H1 (cell line): ENCODE data around the gene HERC4. TPM values are rescaled to one million over a fixed set of nuclear protein-coding genes. Genes with fewer than 3 reads are reported as not detected.

Experiments
- CTCF ChIA-PET: fragments of 300-600 bp; sonication (Branson Sonifier 250); formaldehyde crosslinking; loops from one replicate; lab custom pipeline; 2021; ENCODE audit not compliant: partially characterized antibody; lab: Charles Lee
- POLR2A ChIA-PET: fragments of 300-600 bp; sonication (Branson Sonifier 250); formaldehyde crosslinking; loops from one replicate; lab custom pipeline; 2021; ENCODE audit warnings: inconsistent platforms; ENCODE audit not compliant: partially characterized antibody; lab: Charles Lee
- DNase-seq, 2 experiments: peaks; one replicate each; pipeline versions ENCODE4 v3.0.0 to v3.0.0-alpha.2; 2010 to 2022; ENCODE audit warnings: low spot score in 2 of 2, low read depth in 1 of 2, mixed read lengths in 1 of 2
- FAIRE-seq: peaks from 2 replicates; lab custom pipeline; 2011; peaks lifted over from hg19 to GRCh38; lab: Jason Lieb, UNC
- H2AFZ ChIP-seq: 2 replicates; pipeline ENCODE4 v1.8.1; 2012; ENCODE audit warnings: low read length, inconsistent platforms
- H2AK5ac ChIP-seq: 2 replicates; pipeline ENCODE4 v1.6.1; 2013; ENCODE audit warnings: low read depth, low read length
- H2BK120ac ChIP-seq: replicated peaks from 2 replicates; pipeline ENCODE3; 2013; ENCODE audit warnings: low read depth, low read length, inconsistent platforms
- H2BK12ac ChIP-seq: 2 replicates; pipeline ENCODE4 v1.6.1; 2013; ENCODE audit warnings: low read depth, low read length
- H2BK15ac ChIP-seq: 2 replicates; pipeline ENCODE4 v1.6.1; 2013; ENCODE audit warnings: low read length
- H2BK20ac ChIP-seq: 2 replicates; pipeline ENCODE4 v1.6.1; 2013; ENCODE audit warnings: low read length
- H2BK5ac ChIP-seq: 2 replicates; pipeline ENCODE4 v1.6.1; 2013; ENCODE audit warnings: low read depth, low read length
- H3K14ac ChIP-seq: 2 replicates; pipeline ENCODE4 v1.6.1; 2013; ENCODE audit warnings: inconsistent platforms; ENCODE audit not compliant: insufficient read length
- H3K18ac ChIP-seq: 2 replicates; pipeline ENCODE4 v1.6.1; 2013; ENCODE audit warnings: low read length; ENCODE audit errors: extremely low read depth
- H3K23ac ChIP-seq: 2 replicates; pipeline ENCODE4 v1.6.1; 2013; ENCODE audit warnings: inconsistent platforms; ENCODE audit not compliant: insufficient read length
- H3K23me2 ChIP-seq: 2 replicates; pipeline ENCODE4 v1.6.1; 2013; ENCODE audit warnings: low read depth, low read length
- H3K27ac ChIP-seq: 2 replicates; pipeline ENCODE4 v1.6.1; 2011; ENCODE audit warnings: low read depth, low read length, inconsistent platforms
- H3K27me3 ChIP-seq, 4 experiments: replicated peaks in 1 of 4; 1 replicate in 1 of 4; 2 replicates in 3 of 4; pipeline versions ENCODE4 v1.6.1 to v1.8.1; 2011 to 2013; ENCODE audit warnings: low read length in 3 of 4, mild to moderate bottlenecking in 3 of 4, inconsistent platforms in 2 of 4, mixed read lengths in 2 of 4, moderate library complexity in 1 of 4; ENCODE audit not compliant: control insufficient read depth in 3 of 4, insufficient read depth in 3 of 4; ENCODE audit errors: extremely low read depth in 1 of 4
- H3K36me3 ChIP-seq, 4 experiments: 2 replicates each; pipeline versions ENCODE4 v1.6.1 to v1.8.1; 2011 to 2013; ENCODE audit warnings: mild to moderate bottlenecking in 4 of 4, low read length in 3 of 4, moderate library complexity in 2 of 4, control low read depth in 1 of 4, inconsistent platforms in 1 of 4; ENCODE audit not compliant: insufficient read depth in 4 of 4, control insufficient read depth in 2 of 4
- H3K4ac ChIP-seq: replicated peaks from 2 replicates; pipeline ENCODE3; 2013; ENCODE audit warnings: low read length, low read depth, mixed read lengths, inconsistent platforms; ENCODE audit not compliant: insufficient read length
- H3K4me1 ChIP-seq, 4 experiments: replicated peaks in 1 of 4; 1 replicate in 1 of 4; 2 replicates in 3 of 4; pipeline versions ENCODE4 v1.6.1 to v1.8.1; 2011 to 2013; ENCODE audit warnings: low read length in 3 of 4, inconsistent platforms in 2 of 4, mixed read lengths in 1 of 4; ENCODE audit not compliant: insufficient read depth in 4 of 4, control insufficient read depth in 3 of 4
- H3K4me2 ChIP-seq, 2 experiments: 2 replicates each; pipeline versions ENCODE4 v1.6.1 to v1.8.1; 2011 to 2013; ENCODE audit warnings: low read depth in 2 of 2, low read length in 2 of 2, control low read depth in 1 of 2, inconsistent platforms in 1 of 2, mild to moderate bottlenecking in 1 of 2; ENCODE audit not compliant: insufficient read depth in 1 of 2
- H3K4me3 ChIP-seq, 4 experiments: fragments of 200-600, 300-600 bp in 1 of 4; sonication (generic), shearing (Covaris generic), sonication (Bioruptor Twin) in 1 of 4; 2 replicates each; pipeline versions ENCODE4 v1.5.1 to v1.8.1; 2011 to 2016; ENCODE audit warnings: low read length in 4 of 4, low read depth in 3 of 4, control low read depth in 2 of 4, inconsistent platforms in 2 of 4, mild to moderate bottlenecking in 2 of 4, mixed read lengths in 1 of 4, moderate library complexity in 1 of 4; ENCODE audit not compliant: insufficient read depth in 2 of 4; ENCODE audit errors: extremely low read depth in 1 of 4
- H3K56ac ChIP-seq: replicated peaks from 2 replicates; pipeline ENCODE3; 2013; ENCODE audit warnings: low read depth, mild to moderate bottlenecking, mixed read lengths, low read length, inconsistent platforms; ENCODE audit not compliant: insufficient read length
- H3K79me1 ChIP-seq: 2 replicates; pipeline ENCODE4 v1.6.1; 2013; ENCODE audit warnings: low read depth, low read length, control low read depth
- H3K79me2 ChIP-seq, 2 experiments: 2 replicates each; pipeline versions ENCODE4 v1.6.1 to v1.8.1; 2012 to 2013; ENCODE audit warnings: low read length in 2 of 2, mild to moderate bottlenecking in 2 of 2, inconsistent platforms in 1 of 2; ENCODE audit not compliant: insufficient read depth in 2 of 2, control insufficient read depth in 1 of 2
- H3K9ac ChIP-seq, 4 experiments: replicated peaks in 1 of 4; 1 replicate in 1 of 4; 2 replicates in 3 of 4; pipeline versions ENCODE4 v1.6.1 to v1.8.1; 2011 to 2013; ENCODE audit warnings: low read depth in 3 of 4, low read length in 3 of 4, control low read depth in 2 of 4, mild to moderate bottlenecking in 2 of 4, moderate library complexity in 2 of 4, inconsistent platforms in 1 of 4; ENCODE audit errors: extremely low read depth in 1 of 4
- H3K9me3 ChIP-seq, 2 experiments: 2 replicates each; pipeline versions ENCODE4 v1.6.1 to v1.8.1; 2012 to 2013; ENCODE audit warnings: mild to moderate bottlenecking in 2 of 2, moderate library complexity in 2 of 2, control low read depth in 1 of 2, inconsistent platforms in 1 of 2, low read depth in 1 of 2, low read length in 1 of 2, mixed read lengths in 1 of 2; ENCODE audit not compliant: insufficient read depth in 2 of 2
- H4K20me1 ChIP-seq, 2 experiments: replicated peaks in 1 of 2; 2 replicates each; pipeline versions ENCODE3 to v1.8.1; 2011 to 2013; ENCODE audit warnings: inconsistent platforms in 2 of 2, low read length in 2 of 2, mild to moderate bottlenecking in 1 of 2; ENCODE audit not compliant: insufficient read depth in 2 of 2, control insufficient read depth in 1 of 2
- H4K5ac ChIP-seq: 2 replicates; pipeline ENCODE4 v1.6.1; 2013; ENCODE audit warnings: low read length, low read depth, mixed read lengths, inconsistent platforms; ENCODE audit not compliant: insufficient read length
- H4K8ac ChIP-seq: 2 replicates; pipeline ENCODE4 v1.8.0; 2013; ENCODE audit warnings: mild to moderate bottlenecking, moderate library complexity, low read length, inconsistent platforms; ENCODE audit not compliant: insufficient read depth; ENCODE audit errors: extremely low read depth
- H4K91ac ChIP-seq: replicated peaks from 2 replicates; pipeline ENCODE3; 2013; ENCODE audit warnings: low read length, mixed read lengths, inconsistent platforms; ENCODE audit not compliant: insufficient read length
- CHD1 ChIP-seq: IDR thresholded peaks from 2 replicates; pipeline ENCODE4 v1.6.1; 2012; ENCODE audit warnings: low read depth, low read length, improper control_type of control experiment
- SIRT6 ChIP-seq: IDR thresholded peaks from one replicate; pipeline ENCODE4 v1.7.1; 2012; ENCODE audit warnings: low read length, inconsistent platforms
- polyA plus RNA-seq, 7 experiments: library from polyadenylated mRNA; depleted of rRNA in 3 of 7; stranded (reverse) in 5 of 7; unstranded in 2 of 7; fragments of >200 nt in 5 of 7; fragments of 200-250 nt in 2 of 7; gene quantifications; 1 replicate in 5 of 7; 2 replicates in 1 of 7; 4 replicates in 1 of 7; pipeline versions ENCODE4 v1.2.1 to v1.2.3, GENCODE V29; 2011 to 2013; ENCODE audit warnings: missing spikeins in 2 of 7, mixed read lengths in 2 of 7
- total RNA-seq: library from RNA; stranded (reverse); fragmentation: NEBNext Ultra II Directional; extraction: Animal tissue kit (Norgen Biotek cat#: 25700); gene quantifications from 2 replicates; pipeline ENCODE4 v1.2.1, GENCODE V29; 2021

HERC4 gene
- total and polyA plus RNA-seq, 2 of the 8 experiments (the other 6 are each of a cell fraction or from before 2014, with no cell fraction given) = 7.5 to 44.0 TPM

GRCh38 chr10:68043030-68043429, 32.1 kb downstream of the HERC4 start:
- H2BK15ac ChIP-seq = no peak overlapping the region
- H2AFZ ChIP-seq = no peak overlapping the region
- no peaks in the 10 kb centered on the region for H3K27me3 ChIP-seq
- H4K20me1 ChIP-seq = no peaks in the 10 kb centered on the region
- no peak overlapping the region for H2BK5ac ChIP-seq
- H3K9me3 ChIP-seq = no peaks in the 10 kb centered on the region
- no peak overlapping the region for H2BK12ac ChIP-seq
- no peak overlapping the region for H3K9ac ChIP-seq
- no peak overlapping the region for H3K27ac ChIP-seq
- no peak overlapping the region for H4K5ac ChIP-seq
- no peak overlapping the region for H3K4ac ChIP-seq
- CTCF ChIA-PET = no interaction called here
- H4K91ac ChIP-seq = no peak overlapping the region
- TF ChIP-seq CHD1 (no peak), SIRT6 (no peak)
- no peak overlapping the region for H3K14ac ChIP-seq
- no peak overlapping the region for H3K18ac ChIP-seq
- POLR2A ChIA-PET = no interaction called here
- H2BK120ac ChIP-seq = no peak overlapping the region
- FAIRE-seq (no peak), DNase-seq (no peak)
- H3K23ac ChIP-seq = no peak overlapping the region
- peaks cover 2% of the 10 kb centered on the region; the same call in 1 of the 2 replicates for H3K79me1 ChIP-seq
- no peak overlapping the region for H3K4me2 ChIP-seq
- H3K56ac ChIP-seq = no peak overlapping the region
- H3K4me1 ChIP-seq = no peaks in the 10 kb centered on the region
- H2BK20ac ChIP-seq = no peak overlapping the region
- H2AK5ac ChIP-seq = no peak overlapping the region
- no peak overlapping the region for H4K8ac ChIP-seq
- peaks cover 0 to 7% (median 2%) of the 10 kb centered on the region in 4 experiments; a peak in 3 of 8 replicates for H3K36me3 ChIP-seq
- H3K79me2 ChIP-seq = peaks cover 0 to 17% of the 10 kb centered on the region in 2 experiments; a peak in 2 of 4 replicates
- no peak overlapping the region for H3K4me3 ChIP-seq
- H3K23me2 ChIP-seq = no peaks in the 10 kb centered on the region
